ENCODE results near the gene IGF2R.

- TF ChIP-seq POLR2AphosphoS5 (IDR thresholded peaks at IDR 0.05; ENCODE audit: low read depth, low read length) (no peak), POLR2A (IDR thresholded peaks at IDR 0.05; ENCODE audit: low read depth, low read length) (no peak), TAF1 (IDR thresholded peaks at IDR 0.05; ENCODE audit: borderline replicate concordance, low read depth, low read length) (no peak)
These were observed 9.5 kb upstream of the IGF2R start for GRCh38 chr6:159959165-159959975.

Measured in GM12892 (cell line).